ENCODE results near the gene OR6S1. TPM values are rescaled to one million over a fixed set of nuclear protein-coding genes. Genes with fewer than 3 reads are reported as not detected.
"Not testable (repeated sequence)": the region's sequence is repeated elsewhere in the genome, so short reads cannot be mapped to it uniquely, and the experiment has no call there.

OR6S1 gene
- total RNA-seq, 1 experiment from 2014 or later: not detected

DNA sequence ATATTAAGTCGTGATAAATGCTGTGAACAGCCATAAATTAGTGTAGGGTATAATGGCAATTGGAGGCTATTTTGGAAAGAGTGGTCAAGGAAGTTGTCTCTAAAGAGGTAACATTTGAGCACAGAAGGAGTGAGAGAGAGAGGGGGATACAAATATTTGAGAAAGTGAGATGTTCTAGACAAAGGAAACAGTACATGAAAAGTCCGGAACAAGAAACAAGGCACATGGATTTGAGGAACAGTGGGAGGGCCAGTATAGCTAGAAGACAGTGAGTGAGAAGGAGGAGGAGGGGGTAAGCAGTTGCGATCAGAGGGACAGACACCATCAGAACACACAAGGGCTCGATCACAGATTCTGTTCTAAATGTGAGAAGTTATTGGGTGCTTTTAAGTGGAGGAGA lies 30.2 kb downstream of the OR6S1 start:
- DNase-seq (ENCODE audit: low read depth): no peak

GRCh38 chr14:20610002-20610765 lies 31.3 kb downstream of the OR6S1 start:
- DNase-seq (ENCODE audit: low read depth): peak; percentile 90

- peak; percentile 87 for DNase-seq (ENCODE audit: low read depth)
These were observed 32.1 kb downstream of the OR6S1 start for GRCh38 chr14:20609215-20610001.

GRCh38 chr14:20608383-20609110 lies 32.9 kb downstream of the OR6S1 start:
- DNase-seq (ENCODE audit: low read depth): no peak

DNA sequence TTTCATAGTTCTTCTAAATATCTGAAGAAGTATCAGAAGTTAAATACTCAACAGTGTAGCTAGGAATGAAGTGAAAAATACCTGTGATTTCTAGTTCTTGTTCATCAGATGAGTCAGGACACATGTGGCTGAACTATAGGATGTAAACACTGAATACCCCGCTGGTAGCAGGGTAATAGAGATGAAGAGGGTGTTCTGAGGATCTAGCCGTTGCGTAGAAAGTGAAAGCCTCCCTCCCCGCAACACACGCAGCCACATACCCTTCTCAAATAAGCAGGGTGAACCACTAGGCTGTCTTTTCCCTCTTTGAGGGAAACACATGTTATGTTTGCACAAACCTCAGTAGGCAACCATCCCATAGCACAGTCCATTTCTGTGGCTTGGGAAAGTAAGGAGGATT lies 33.9 kb downstream of the OR6S1 start:
- no peak for DNase-seq (ENCODE audit: low read depth)

- DNase-seq (ENCODE audit: low read depth): no peak
These were observed 34.6 kb downstream of the OR6S1 start for GRCh38 chr14:20606902-20607242.

GRCh38 chr14:20606190-20606901 lies 35.1 kb downstream of the OR6S1 start:
- DNase-seq (ENCODE audit: low read depth): peak; percentile 64

DNA sequence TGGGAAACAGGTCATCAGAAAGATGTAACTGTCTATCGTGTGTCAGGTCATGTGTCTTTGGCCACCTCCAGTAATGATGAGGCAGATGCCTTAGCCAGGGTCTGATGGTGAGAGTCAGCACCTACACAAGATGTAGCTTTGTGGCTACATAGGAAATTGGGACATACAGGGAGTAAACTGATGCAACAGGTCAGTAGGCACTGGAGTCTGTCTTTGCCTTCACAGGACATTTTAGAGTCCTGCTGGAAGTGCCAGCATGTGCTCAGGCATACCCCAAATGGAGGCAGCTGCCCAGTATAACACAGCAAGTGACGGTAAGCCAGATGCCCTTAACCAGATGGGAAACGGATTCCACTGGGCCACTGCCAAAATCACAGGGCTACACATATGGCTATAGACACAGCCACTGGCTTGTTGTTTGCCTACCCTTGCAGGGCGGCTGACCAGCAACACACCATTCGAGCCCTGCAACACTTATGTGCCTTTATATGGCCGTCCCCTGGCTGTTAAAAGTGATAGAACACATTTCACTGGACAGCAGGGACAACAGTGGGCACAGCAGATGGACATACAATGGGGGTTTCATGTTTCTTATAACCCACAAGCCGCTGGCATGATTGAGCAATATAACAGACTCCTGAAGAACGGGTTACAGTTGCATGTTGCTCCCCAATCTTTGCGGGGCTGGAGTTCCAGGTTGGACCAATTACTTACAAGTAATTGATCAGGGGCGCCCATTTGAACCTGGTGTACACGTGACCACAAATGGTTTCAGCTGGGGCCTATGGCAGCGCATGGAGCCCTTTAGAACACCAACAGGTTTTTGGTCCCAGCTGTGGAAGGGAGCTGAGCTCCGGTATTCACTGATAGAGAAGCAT lies 37.4 kb downstream of the OR6S1 start:
- no peak for DNase-seq (ENCODE audit: low read depth)

- DNase-seq (ENCODE audit: low read depth): no peak
These were observed 38.9 kb downstream of the OR6S1 start for GRCh38 chr14:20602583-20602982.

- DNase-seq (ENCODE audit: low read depth): no peak
These were observed 40.0 kb downstream of the OR6S1 start for GRCh38 chr14:20601522-20601921.

GRCh38 chr14:20597108-20597507 lies 44.4 kb downstream of the OR6S1 start:
- DNase-seq (ENCODE audit: low read depth): no peak

GRCh38 chr14:20595726-20596125 lies 45.8 kb downstream of the OR6S1 start:
- not testable (repeated sequence) for DNase-seq (ENCODE audit: low read depth)

DNA sequence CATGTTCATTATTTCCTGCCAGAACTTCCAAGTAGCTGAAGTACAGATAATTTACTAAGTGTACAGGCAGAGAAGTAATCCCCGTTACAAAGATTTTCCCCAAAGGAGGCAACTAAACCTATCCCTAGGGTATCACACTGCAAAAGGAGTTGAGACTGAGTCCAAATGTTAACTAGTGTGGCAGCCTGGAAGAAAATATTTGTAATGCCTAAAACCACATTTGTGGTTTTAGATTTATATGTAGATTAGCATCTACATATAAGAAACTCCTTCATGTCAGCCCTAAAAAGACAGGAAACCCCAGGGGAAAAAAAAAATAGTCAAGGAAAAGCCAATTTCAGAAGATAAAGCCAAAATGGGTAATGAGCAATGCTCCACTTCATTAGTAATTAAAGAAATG lies 48.9 kb downstream of the OR6S1 start:
- no peak for DNase-seq (ENCODE audit: low read depth)

DNA sequence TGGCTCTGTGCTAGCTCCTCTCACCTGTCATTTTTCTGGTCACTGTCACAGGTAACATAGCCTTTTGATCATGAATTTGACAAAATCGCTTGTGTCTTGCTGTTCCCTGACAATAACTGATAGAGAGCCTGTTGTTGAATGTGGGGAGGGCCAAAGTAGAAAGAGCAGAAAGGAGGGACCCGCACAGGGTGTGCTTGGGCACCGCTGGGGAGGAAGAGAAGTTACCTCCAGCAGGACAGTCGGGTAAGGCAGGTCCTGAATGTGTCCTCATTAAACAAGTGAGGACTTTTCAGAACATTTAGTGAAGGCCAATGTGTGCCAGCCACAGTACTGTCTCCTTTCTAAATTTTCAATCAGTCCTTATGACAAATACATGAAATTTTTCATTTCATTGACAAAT lies 50.3 kb downstream of the OR6S1 start, which contains the start of gene RNASE12:
RNASE12 (minus strand) TSS at position 142 of the 400 bp plus-strand sequence. CDS start 653 bp downstream, outside the sequence.
- no peak for DNase-seq (ENCODE audit: low read depth)

Other genes starting within 250 kb of the OR6S1 start
- gene TEP1, start 228.2 kb downstream of the OR6S1 start, total RNA-seq (2014; rRNA removed; shearing (Covaris generic)): 12.6 and 13.0 TPM in 2 replicates
- not detected in 2 replicates for gene KLHL33, start 205.5 kb downstream of the OR6S1 start, total RNA-seq (2014; rRNA removed; shearing (Covaris generic))
- gene OSGEP, start 186.9 kb downstream of the OR6S1 start, total RNA-seq (2014; rRNA removed; shearing (Covaris generic)): 79.5 and 87.9 TPM in 2 replicates
- gene APEX1, start 186.5 kb downstream of the OR6S1 start, total RNA-seq (2014; rRNA removed; shearing (Covaris generic)): 63.0 and 110 TPM in 2 replicates
- gene PIP4P1, start 180.3 kb downstream of the OR6S1 start, total RNA-seq (2014; rRNA removed; shearing (Covaris generic)): 19.7 and 21.0 TPM in 2 replicates
- gene PNP, start 172.3 kb downstream of the OR6S1 start, total RNA-seq (2014; rRNA removed; shearing (Covaris generic)): 184 TPM in 2 replicates
- not detected in 2 replicates for gene RNASE10, start 136.2 kb downstream of the OR6S1 start, total RNA-seq (2014; rRNA removed; shearing (Covaris generic))
- not detected in 2 replicates for gene RNASE9, start 80.6 kb downstream of the OR6S1 start, total RNA-seq (2014; rRNA removed; shearing (Covaris generic))
- 0.17 TPM in 1 of 2 replicates, not detected in the other for gene RNASE11, start 53.7 kb downstream of the OR6S1 start, total RNA-seq (2014; rRNA removed; shearing (Covaris generic))
- gene RNASE12, start 50.3 kb downstream of the OR6S1 start, total RNA-seq (2014; rRNA removed; shearing (Covaris generic)): not detected in 2 replicates
- gene RNASE4, start 42.9 kb upstream of the OR6S1 start, total RNA-seq (2014; rRNA removed; shearing (Covaris generic)): 2.4 and 5.2 TPM in 2 replicates
- 1.3 and 2.4 TPM in 2 replicates for gene ANG, start 47.1 kb upstream of the OR6S1 start, total RNA-seq (2014; rRNA removed; shearing (Covaris generic))
- not detected in 2 replicates for gene EDDM3A, start 104.2 kb upstream of the OR6S1 start, total RNA-seq (2014; rRNA removed; shearing (Covaris generic))
- not detected in 2 replicates for gene EDDM3B, start 126.7 kb upstream of the OR6S1 start, total RNA-seq (2014; rRNA removed; shearing (Covaris generic))
- 0.23 TPM in 1 of 2 replicates, not detected in the other for gene RNASE6, start 139.6 kb upstream of the OR6S1 start, total RNA-seq (2014; rRNA removed; shearing (Covaris generic))
- gene RNASE1, start 161.2 kb upstream of the OR6S1 start, total RNA-seq (2014; rRNA removed; shearing (Covaris generic)): 1.9 and 6.0 TPM in 2 replicates
- not detected in 2 replicates for gene RNASE3, start 249.7 kb upstream of the OR6S1 start, total RNA-seq (2014; rRNA removed; shearing (Covaris generic))

Data from Daoy (cell line).